Fibroblast of skin of left quadriceps (primary cell): ENCODE results near the gene SRPX2.
"Not testable (repeated sequence)": the region's sequence is repeated elsewhere in the genome, so short reads cannot be mapped to it uniquely, and the experiment has no call there.

Experiments used
- DNase-seq, 2 experiments: peaks; one replicate each; pipeline ENCODE4 v3.0.0-alpha.2; 2013; ENCODE audit warnings: low read depth in 2 of 2

The SRPX2 gene

GRCh38 chrX:100696699-100697351 is 52.8 kb downstream of the SRPX2 start:
- DNase-seq: no peak

DNA sequence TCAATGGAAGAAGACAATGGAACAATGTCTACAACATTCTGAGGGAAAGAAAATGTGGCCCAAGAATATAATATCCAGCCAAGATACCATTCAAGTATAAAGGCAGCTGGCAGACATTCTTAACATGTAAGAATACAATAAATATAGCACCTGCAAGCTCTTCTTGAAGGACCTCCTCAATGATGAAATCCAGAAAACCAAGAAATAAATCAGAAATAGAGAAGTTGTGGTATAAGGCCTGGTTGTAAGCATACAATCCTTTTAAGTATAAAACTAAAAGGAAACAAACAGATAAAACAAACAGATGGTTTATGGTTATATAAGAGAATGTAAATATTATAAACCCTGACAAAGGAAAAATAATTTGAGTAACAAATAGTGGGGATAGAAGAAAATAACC is 54.6 kb downstream of the SRPX2 start:
- no peak for DNase-seq

DNA sequence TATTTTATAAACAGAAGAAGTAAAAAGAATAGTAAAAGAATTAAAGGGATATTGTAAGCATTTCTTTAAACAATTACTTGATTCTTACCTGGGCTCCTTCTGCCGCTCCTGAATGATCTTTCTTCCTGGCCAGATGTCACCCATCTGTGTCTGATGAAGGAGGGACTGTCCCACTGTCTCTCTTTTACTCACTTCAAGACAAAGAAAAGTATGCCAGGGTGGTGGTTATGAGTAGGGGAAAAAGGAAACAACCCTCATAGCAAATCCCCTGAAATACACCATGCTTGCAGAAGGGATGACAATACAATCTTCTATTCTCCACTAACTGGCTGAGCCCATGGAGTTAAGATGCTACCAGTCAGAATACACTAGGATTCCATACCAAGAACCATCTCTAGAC is 56.8 kb downstream of the SRPX2 start:
- DNase-seq: no peak

DNA sequence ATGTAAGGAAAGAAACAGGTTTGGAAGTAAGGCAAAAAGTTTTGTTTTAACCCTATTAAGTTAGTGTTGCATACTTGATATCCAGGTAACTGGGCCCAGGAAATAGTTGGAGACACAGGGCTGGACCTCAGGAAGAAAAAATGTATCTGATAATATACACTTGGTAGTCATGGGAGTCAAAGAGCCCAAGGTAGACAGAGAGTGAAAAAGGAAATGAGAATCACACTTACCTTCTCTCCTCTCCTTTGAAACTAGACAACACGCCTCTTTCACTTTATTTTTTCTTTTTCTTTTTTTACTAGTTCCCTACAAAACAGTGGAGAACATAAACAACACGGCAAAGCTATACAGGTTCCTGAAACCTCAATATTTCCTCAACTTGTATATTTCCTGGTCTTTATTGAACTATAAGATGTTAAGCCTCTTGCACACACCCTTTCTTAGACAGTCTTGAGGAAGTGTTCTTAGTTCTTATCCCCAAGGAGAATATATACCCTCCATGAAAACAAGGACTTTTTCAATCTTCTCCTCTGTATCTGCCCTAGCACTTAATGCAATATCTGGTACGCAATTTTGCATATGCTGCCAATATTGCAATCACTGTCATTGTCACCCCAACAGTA is 60.7 kb downstream of the SRPX2 start:
- DNase-seq: no peak

DNA sequence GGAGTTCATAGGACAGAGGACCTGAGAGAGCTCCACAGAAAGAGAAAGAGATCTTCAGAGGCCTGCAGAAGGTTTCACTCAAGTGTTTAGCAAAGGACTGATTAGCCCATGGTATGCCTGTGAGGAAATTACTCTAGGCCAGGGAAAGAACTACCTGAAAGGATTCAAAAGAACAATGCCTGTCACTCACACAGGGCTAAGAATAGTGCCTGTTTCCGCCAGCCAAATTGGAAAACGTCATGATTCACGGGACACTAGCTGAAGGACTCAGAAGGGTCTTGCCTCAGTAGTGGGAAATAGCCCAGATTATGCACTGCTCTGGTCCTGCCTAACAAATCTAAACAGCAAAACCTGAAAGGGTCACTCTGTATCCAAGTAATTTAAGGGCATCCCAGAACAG is 66.8 kb downstream of the SRPX2 start:
- no peak for DNase-seq

GRCh38 chrX:100717363-100717762 is 73.4 kb downstream of the SRPX2 start:
- no peak for DNase-seq

GRCh38 chrX:100719139-100719538 is 75.1 kb downstream of the SRPX2 start:
- no peak for DNase-seq

- DNase-seq: no peak
Observed at GRCh38 chrX:100720301-100720700, 76.3 kb downstream of the SRPX2 start.

GRCh38 chrX:100721328-100721727 is 77.3 kb downstream of the SRPX2 start:
- no peak for DNase-seq

- not testable (repeated sequence) for DNase-seq
Observed at GRCh38 chrX:100724006-100724405, 80.0 kb downstream of the SRPX2 start.
